Measurements from ENCODE around the gene CD177. TPM values are rescaled to one million over a fixed set of nuclear protein-coding genes. Genes with fewer than 3 reads are reported as not detected.
A peak's percentile ranks its signal among the peaks of the same experiment; 100 is the strongest.
"Not testable (repeated sequence)": the region's sequence is repeated elsewhere in the genome, so short reads cannot be mapped to it uniquely, and the experiment has no call there.

CD177 gene
- total and polyA plus RNA-seq, 4 donors: 1.0 to 57.8 (median 19.4) TPM

DNA sequence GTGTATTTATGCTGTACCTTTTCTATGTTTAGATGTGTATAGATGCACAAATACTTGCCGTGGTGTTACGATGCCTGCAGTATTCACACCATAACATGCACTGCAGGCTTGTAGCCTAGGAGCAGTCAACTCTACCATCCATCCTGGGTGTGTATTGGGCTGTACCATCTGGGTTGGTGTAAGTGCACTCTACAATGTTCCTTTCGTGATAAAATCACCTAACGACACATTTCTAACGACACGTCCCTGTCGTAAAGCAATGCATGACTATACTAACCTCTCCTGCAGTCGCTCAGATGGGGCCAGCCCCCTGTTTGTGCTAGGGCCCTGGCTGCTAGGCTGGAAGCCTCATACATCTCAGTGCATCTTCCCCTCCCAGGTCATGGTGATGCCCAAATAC, 18.4 kb downstream of the CD177 start:
- H3K4me1 ChIP-seq (ENCODE audit: control insufficient read depth in 5 of 5, insufficient read depth in 5 of 5, low read length in 5 of 5): no peaks in the 10 kb centered on the region
- H3K27ac ChIP-seq (ENCODE audit: low read depth in 1 of 2, low read length in 1 of 2): no peak overlapping the region
- DNase-seq (no peak), ATAC-seq (ENCODE audit: insufficient read depth, low FRiP score) (no peak)
- 71 to 76% methylated on average over 8 of the region's 8 CpGs for WGBS, 2 donors
- no peak overlapping the region for H3K9ac ChIP-seq (ENCODE audit: insufficient read depth in 1 of 2, low read length in 2 of 2)
- H3K4me3 ChIP-seq: no peak overlapping the region
- H3K9me3 ChIP-seq (ENCODE audit: control insufficient read depth in 4 of 4, insufficient read depth in 3 of 4, low read length in 3 of 4): no peaks in the 10 kb centered on the region
- TF ChIP-seq, protein P1, sequence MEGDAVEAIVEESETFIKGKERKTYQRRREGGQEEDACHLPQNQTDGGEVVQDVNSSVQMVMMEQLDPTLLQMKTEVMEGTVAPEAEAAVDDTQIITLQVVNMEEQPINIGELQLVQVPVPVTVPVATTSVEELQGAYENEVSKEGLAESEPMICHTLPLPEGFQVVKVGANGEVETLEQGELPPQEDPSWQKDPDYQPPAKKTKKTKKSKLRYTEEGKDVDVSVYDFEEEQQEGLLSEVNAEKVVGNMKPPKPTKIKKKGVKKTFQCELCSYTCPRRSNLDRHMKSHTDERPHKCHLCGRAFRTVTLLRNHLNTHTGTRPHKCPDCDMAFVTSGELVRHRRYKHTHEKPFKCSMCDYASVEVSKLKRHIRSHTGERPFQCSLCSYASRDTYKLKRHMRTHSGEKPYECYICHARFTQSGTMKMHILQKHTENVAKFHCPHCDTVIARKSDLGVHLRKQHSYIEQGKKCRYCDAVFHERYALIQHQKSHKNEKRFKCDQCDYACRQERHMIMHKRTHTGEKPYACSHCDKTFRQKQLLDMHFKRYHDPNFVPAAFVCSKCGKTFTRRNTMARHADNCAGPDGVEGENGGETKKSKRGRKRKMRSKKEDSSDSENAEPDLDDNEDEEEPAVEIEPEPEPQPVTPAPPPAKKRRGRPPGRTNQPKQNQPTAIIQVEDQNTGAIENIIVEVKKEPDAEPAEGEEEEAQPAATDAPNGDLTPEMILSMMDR (IDR thresholded peaks at IDR 0.05; ENCODE audit: control extremely low read depth, extremely low read depth): no peak
- H3K27me3 ChIP-seq (ENCODE audit: control insufficient read depth in 3 of 3, insufficient read depth in 3 of 3, low read length in 2 of 3): peaks cover 0 to 2% (median 0%) of the 10 kb centered on the region in 3 donors
- no peaks in the 10 kb centered on the region for H3K36me3 ChIP-seq (ENCODE audit: control insufficient read depth in 4 of 4, insufficient read depth in 4 of 4, low read length in 4 of 4)

GRCh38 chr19:43372462-43372861, 19.0 kb downstream of the CD177 start:
- no peaks in the 10 kb centered on the region for H3K36me3 ChIP-seq (ENCODE audit: control insufficient read depth in 4 of 4, insufficient read depth in 4 of 4, low read length in 4 of 4)
- 26 to 31% methylated on average over 7 of the region's 7 CpGs for WGBS, 2 donors
- ATAC-seq (ENCODE audit: insufficient read depth, low FRiP score): no peak

GRCh38 chr19:43377624-43378023, 24.1 kb downstream of the CD177 start:
- not testable (repeated sequence) for H3K9me3 ChIP-seq (ENCODE audit: control insufficient read depth in 4 of 4, insufficient read depth in 3 of 4, low read length in 3 of 4); DNase-seq; H3K27me3 ChIP-seq (ENCODE audit: control insufficient read depth in 3 of 3, insufficient read depth in 3 of 3, low read length in 2 of 3); ATAC-seq (ENCODE audit: insufficient read depth, low FRiP score); H3K4me3 ChIP-seq; H3K36me3 ChIP-seq (ENCODE audit: control insufficient read depth in 4 of 4, insufficient read depth in 4 of 4, low read length in 4 of 4); H3K27ac ChIP-seq (ENCODE audit: low read depth in 1 of 2, low read length in 1 of 2); H3K9ac ChIP-seq (ENCODE audit: insufficient read depth in 1 of 2, low read length in 2 of 2); H3K4me1 ChIP-seq (ENCODE audit: control insufficient read depth in 5 of 5, insufficient read depth in 5 of 5, low read length in 5 of 5)
- WGBS, 2 donors: no CpG with 5 or more reads among the region's 3 CpGs

More at GRCh38 chr19:43372462-43372861, 19.0 kb downstream of the CD177 start:
- Histone ChIP-seq H3K9ac (ENCODE audit: insufficient read depth in 1 of 2, low read length in 2 of 2) (no peak overlapping the region), H3K9me3 (ENCODE audit: control insufficient read depth in 4 of 4, insufficient read depth in 3 of 4, low read length in 3 of 4) (no peaks in the 10 kb centered on the region), H3K27ac (ENCODE audit: low read depth in 1 of 2, low read length in 1 of 2) (no peak overlapping the region), H3K27me3 (ENCODE audit: control insufficient read depth in 3 of 3, insufficient read depth in 3 of 3, low read length in 2 of 3) (peaks cover 0 to 2% (median 0%) of the 10 kb centered on the region in 3 donors), H3K4me1 (ENCODE audit: control insufficient read depth in 5 of 5, insufficient read depth in 5 of 5, low read length in 5 of 5) (no peaks in the 10 kb centered on the region), H3K4me3 (no peak overlapping the region)
- DNase-seq: no peak
- TF ChIP-seq, protein P1 (IDR thresholded peaks at IDR 0.05; ENCODE audit: control extremely low read depth, extremely low read depth): no peak

DNA sequence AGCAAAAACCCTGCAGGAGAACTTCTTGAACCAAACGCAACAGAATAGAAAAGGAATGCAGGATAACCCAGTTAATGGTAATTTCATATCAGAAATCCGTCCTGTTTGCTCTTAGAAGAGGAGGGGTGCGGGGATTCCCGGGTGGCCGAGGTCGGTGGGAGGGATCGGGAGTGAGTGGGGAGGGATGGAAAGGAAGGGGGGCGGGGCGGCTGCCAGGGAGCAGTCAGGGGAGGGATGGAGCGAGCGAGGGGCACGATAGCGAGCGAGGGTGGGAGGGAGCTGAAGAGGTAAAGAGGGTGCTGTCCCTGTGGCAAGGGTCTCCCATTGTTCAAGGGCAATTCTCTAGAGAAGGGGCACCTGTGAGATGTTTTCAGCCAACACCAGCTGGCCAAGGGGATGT, 26.5 kb downstream of the CD177 start:
- H3K27me3 ChIP-seq (ENCODE audit: control insufficient read depth in 3 of 3, insufficient read depth in 3 of 3, low read length in 2 of 3): no peaks in the 10 kb centered on the region
- WGBS, 2 donors: 45 to 70% methylated on average over 13 to 14 of the region's 14 CpGs
- no peak overlapping the region for H3K4me3 ChIP-seq
- H3K27ac ChIP-seq (ENCODE audit: low read depth in 1 of 2, low read length in 1 of 2): no peak overlapping the region
- DNase-seq (peak in 1 of 3 donors; percentile 24), ATAC-seq (ENCODE audit: insufficient read depth, low FRiP score) (no peak)
- TF ChIP-seq, protein P1 (IDR thresholded peaks at IDR 0.05; ENCODE audit: control extremely low read depth, extremely low read depth): no peak
- no peak overlapping the region for H3K9ac ChIP-seq (ENCODE audit: insufficient read depth in 1 of 2, low read length in 2 of 2)
- no peaks in the 10 kb centered on the region for H3K9me3 ChIP-seq (ENCODE audit: control insufficient read depth in 4 of 4, insufficient read depth in 3 of 4, low read length in 3 of 4)
- no peaks in the 10 kb centered on the region for H3K4me1 ChIP-seq (ENCODE audit: control insufficient read depth in 5 of 5, insufficient read depth in 5 of 5, low read length in 5 of 5)
- no peaks in the 10 kb centered on the region for H3K36me3 ChIP-seq (ENCODE audit: control insufficient read depth in 4 of 4, insufficient read depth in 4 of 4, low read length in 4 of 4)

All from lung (tissue), 12 donors.